ENCODE results near the gene HID1.

GRCh38 chr17:74999523-74999922, 27.0 kb upstream of the HID1 start:
- TF ChIP-seq TAF1 (IDR thresholded peaks at IDR 0.05; ENCODE audit: control insufficient read depth, extremely low read depth, insufficient read depth, low read length, severe bottlenecking), result no peak
- no peak for TF ChIP-seq HMGXB4 (CRISPR knock-in tag; IDR thresholded peaks at IDR 0.05)
- TF ChIP-seq BACH1 (tag; IDR thresholded peaks at IDR 0.05), result no peak
- no peak for TF ChIP-seq ZC3H8 (IDR thresholded peaks at IDR 0.05)
- TF ChIP-seq PATZ1 (CRISPR knock-in tag; IDR thresholded peaks at IDR 0.05; ENCODE audit: borderline replicate concordance), result no peak
- TF ChIP-seq CBX2 (IDR thresholded peaks at IDR 0.05; ENCODE audit: insufficient read depth, low read length, poor library complexity, severe bottlenecking), result no peak
- no peak for TF ChIP-seq SPI1 (IDR thresholded peaks at IDR 0.05; ENCODE audit: borderline replicate concordance, low read depth, low read length)
